ENCODE data around the gene IFNE.
"Not testable (repeated sequence)": the region's sequence is repeated elsewhere in the genome, so short reads cannot be mapped to it uniquely, and the experiment has no call there.

The IFNE gene

DNA sequence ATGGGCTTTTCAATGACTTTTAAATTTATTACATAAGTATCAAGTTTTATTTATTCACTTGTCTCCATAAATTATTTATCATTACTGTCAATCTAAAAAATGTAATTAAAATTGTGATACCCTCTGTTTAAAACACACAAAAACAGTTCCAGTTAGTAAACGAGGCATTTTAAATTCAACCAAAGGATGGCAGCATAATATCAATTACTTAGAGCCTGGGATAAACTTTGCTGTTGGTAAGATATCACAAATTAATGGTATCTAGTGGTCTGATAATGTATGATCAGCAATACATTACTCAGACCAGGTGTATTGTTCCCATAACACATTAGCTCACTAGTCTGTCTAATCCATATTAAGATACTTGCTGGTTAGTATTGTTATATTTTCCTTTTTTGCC lies 9.6 kb upstream of the IFNE start:
- no peak for DNase-seq (ENCODE audit: low spot score)

GRCh38 chr9:21481470-21482056 lies 550 bp downstream of the IFNE start:
- DNase-seq (ENCODE audit: low spot score) = no peak

DNA sequence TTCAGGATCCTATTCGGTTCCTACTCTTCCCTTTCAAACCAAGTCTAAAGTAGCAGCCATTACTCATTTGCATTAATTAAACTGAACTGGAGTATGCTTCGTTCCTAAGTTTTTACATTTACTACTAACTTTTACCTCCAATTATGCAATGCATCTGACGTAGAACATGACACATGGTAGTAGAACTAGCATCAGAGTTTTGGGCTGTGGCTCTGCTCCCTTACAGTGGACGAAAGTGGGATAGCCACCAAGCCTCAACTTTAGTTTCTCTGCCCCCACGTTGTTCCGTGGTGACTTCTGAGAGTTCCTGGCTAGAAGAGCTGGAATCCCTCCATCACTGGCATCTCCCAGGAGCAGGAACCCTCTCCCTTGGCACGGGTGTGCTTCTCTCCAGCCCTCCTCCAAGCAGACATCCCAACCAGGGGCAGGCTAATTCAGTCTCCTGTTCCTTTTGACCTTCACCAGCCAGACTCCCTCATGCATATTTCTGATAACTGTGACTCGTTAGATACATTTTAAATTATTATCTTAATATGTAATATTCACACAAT lies 2.9 kb downstream of the IFNE start:
- DNase-seq (ENCODE audit: low spot score) = no peak

GRCh38 chr9:21477466-21477865 lies 4.6 kb downstream of the IFNE start:
- no peak for DNase-seq (ENCODE audit: low spot score)

- DNase-seq (ENCODE audit: low spot score) = peak; percentile 15
Observed at GRCh38 chr9:21473236-21473635, 8.9 kb downstream of the IFNE start.

DNA sequence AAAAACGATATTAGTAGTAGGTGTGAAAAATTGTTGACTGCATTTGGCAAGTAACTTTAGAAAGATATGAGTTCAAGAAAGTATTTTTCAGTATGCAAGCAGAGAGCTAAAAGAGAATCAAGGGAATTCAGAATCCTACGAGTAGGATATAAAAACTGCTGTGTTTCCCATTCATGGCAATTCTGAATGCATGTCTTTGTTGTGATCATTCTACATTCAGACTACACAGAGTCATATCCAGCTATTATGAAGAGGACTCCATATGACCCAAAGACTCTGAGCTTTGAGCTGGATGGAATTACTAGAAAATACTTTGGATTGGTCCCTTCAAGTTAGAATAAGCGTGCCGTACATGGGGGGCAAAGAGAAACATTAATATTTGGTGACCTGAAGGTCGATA lies 12.0 kb downstream of the IFNE start:
- DNase-seq (ENCODE audit: low spot score) = no peak

DNA sequence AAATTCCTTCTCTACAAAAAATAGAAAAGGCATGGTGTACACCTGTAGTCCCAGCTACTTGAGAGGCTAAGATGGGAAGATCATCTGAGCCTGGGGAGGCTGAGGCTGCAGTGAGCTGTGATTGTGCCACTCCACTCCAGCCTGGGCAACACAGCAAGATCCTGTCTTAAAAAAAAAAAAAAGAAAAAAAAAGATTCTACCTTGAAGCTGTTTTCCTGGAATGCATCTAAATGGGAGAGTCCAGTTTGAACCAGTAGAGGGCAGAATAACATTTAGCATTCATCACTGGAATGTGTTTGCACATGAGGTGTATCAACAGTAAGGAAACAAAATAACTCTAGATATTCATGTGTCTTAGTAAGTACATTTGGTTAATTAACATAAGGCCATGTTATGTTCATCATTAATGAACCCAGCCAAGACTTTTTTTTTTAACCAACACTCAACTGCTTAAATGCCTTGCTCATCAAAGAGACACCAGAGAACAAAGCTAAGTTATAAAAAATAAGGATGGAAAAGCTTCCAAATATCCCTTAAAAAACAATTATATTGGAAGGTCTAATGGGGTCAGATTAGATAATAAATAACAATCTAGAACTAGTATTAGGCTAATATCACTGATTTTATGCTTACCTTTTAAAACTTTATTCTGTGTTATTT lies 16.1 kb downstream of the IFNE start:
- DNase-seq (ENCODE audit: low spot score) = peak; percentile 52

DNA sequence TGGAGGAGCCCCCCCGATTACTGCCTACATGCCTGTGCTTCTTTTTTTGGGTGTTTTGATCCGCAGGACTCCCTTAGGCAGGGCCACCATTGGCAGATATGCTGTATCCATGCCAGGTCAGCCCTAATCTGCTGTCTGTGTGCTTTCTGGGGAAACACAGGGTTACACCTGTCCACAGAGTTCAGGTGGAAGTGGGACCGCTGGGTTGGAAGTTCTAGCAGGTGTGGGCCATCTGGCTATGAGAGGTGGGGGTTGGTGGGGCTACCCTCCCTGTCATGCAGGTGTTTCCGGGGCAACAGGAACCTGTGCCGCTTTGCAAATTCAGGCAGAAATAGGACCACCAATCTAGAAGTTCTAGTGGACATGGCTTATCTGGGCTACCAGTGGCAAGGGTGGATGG lies 17.0 kb downstream of the IFNE start:
- DNase-seq (ENCODE audit: low spot score) = no peak

GRCh38 chr9:21461377-21461776 lies 20.7 kb downstream of the IFNE start:
- no peak for DNase-seq (ENCODE audit: low spot score)

- peak; percentile 58 for DNase-seq (ENCODE audit: low spot score)
Observed at GRCh38 chr9:21455320-21455719, 26.8 kb downstream of the IFNE start.

DNA sequence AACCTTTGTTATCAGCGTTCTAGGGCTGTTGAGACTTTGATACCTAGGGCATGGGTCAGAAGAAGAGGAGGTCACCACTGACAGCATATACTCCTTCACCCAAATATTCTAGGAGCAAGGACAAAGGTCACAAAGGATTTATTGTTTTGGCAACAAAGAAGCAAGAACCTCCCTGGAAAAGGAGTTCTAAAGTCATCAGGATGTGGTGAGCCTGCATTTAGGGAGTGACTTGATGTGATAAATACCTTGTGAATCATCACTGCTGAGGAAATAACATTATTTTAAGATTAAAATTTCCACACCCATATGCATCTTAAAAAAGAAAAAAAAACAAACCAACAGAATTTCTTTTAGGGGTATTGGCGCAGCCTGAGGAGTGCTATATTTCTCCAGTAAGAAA lies 28.0 kb downstream of the IFNE start:
- DNase-seq (ENCODE audit: low spot score) = peak; percentile 20

DNA sequence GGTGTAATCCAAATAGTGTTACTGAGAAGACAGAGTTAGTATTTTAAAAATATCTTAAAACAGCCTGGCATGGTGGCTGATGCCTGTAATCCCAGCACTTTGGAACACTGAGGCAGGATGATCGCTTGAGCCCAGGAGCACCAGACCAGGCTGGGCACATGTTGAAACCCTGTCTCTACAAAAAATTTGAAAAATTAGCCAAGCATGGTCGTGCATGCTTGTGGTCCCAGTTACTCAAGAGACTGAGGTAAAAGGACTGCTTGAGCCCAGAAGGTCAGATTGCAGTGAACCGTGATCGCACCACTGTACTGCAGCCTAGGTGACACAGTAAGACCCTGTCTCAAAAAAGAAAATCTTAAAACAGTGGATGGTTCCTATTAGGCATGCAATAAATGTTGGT lies 29.4 kb downstream of the IFNE start:
- DNase-seq (ENCODE audit: low spot score) = no peak

GRCh38 chr9:21450733-21451394 lies 31.2 kb downstream of the IFNE start:
- DNase-seq (ENCODE audit: low spot score) = no peak

DNA sequence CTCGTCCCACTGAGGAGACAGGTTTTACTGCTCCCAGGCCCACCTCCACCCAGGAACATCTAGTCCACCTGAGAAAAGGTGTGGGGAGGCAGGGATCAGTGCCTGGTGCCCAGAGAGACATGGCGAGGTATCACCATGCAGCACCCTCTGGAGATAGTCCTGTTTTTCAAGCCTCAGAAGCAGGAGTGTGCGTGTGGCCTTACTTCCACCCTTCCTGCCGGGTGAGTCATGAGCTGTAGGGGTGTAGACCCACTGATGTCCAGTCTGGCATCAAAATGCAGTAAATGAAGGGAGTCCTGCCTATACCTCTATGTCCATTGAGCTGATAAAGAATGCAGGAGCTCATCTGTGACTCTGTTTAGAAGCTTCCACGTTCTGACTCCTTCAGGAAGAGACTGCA lies 32.8 kb downstream of the IFNE start:
- not testable (repeated sequence) for DNase-seq (ENCODE audit: low spot score)

GRCh38 chr9:21443849-21444625 lies 38.1 kb downstream of the IFNE start:
- DNase-seq (ENCODE audit: low spot score) = no peak

- no peak for DNase-seq (ENCODE audit: low spot score)
Observed at GRCh38 chr9:21440139-21440538, 42.0 kb downstream of the IFNE start, which contains the start of gene IFNA1. Gene IFNA1 (plus strand): TSS chr9:21440439. CDS start chr9:21440508, 69 bp downstream.

- DNase-seq (ENCODE audit: low spot score) = not testable (repeated sequence)
Observed at GRCh38 chr9:21435015-21435383, 47.1 kb downstream of the IFNE start.

DNA sequence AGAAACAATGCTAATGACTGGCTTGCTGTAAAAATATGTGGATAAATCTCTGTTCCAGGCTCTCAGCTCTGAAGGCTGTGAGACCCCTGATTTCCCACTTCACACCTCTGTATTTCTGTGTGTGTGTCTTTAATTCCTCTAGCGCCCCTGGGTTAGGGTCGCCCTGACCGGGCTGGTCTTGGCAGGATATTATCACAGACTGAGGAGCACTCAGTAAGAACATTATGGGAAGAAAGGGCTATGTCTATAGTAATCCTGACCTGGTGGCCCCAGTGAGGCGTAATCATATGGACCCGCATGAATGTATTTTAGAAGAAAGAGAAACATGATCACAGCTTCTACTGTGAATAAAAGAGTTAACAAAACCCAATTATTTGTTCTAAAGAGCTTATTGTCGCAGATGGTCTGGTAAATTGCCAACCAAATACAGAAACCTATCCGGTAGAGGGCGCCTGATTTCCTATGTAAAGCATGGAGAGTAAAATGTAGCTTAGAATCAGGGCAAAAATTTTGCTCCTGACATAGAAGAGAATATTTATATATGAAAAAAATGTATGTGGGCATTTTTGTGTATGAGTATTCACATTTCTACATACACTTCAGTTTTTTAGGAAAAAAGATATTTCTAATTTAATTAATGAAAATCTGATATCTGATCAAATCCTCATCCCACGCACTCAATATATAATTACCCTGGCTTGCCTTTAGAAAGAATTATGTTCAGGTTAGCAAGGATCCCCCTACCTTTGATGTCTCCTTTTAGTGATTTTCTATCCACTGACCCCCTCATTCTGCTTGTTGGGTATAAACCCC lies 47.7 kb downstream of the IFNE start:
- peak; percentile 72 for DNase-seq (ENCODE audit: low spot score)

DNA sequence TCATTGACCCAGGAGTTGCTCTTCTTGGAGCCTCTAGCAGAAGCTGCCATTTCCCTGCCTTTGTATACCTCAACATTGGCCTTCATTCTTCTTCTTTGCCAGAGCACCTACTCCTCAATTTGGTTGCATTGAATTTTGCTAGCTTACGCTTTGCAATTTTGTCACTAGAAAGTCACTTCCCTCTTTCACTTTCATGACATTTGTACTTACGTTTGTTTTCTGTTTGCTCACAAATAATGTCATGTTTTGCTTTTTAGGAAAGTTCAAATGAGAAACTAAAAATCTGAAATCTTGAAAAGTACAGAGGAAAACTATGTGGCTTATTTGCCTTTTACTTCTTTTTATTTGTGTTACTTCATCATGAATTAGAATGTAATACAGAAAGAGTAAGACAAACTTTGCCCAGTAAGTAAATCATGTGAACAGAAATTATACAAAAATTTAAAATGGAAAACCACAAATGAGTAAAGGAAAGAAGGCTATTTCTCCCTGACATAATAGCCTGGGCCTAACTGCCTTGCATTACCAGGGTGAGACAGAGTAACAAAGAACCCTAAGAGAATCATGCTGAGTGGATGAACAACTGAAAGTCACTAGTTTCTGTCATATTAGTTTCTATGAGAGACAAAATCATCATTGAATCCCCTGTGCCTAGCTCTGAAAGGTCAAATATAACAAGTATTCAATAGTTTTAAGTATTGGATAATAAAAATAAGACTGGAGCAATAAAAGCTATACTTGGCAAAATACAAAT lies 49.3 kb downstream of the IFNE start:
- no peak for DNase-seq (ENCODE audit: low spot score)

Measured in RKO (cell line).